Naive thymus-derived CD4-positive, alpha-beta T cell (primary cell): Measurements from ENCODE around the gene ZSWIM3. TPM values are rescaled to one million over a fixed set of nuclear protein-coding genes. Genes with fewer than 3 reads are reported as not detected.

Experiments
- ATAC-seq: fragments of 150-1000 bp; cut with Tn5 transposase; 2 replicates; pipeline ENCODE4 v1.10.0; 2021; ENCODE audit warnings: mild to moderate bottlenecking, moderate library complexity
- CTCF ChIA-PET: fragments of 350-600 bp; sonication (Branson Sonifier 250); formaldehyde crosslinking; loops from one replicate; lab custom pipeline; 2021; ENCODE audit warnings: antibody characterized with exemption; lab: Charles Lee
- POLR2A ChIA-PET: fragments of 350-600 bp; sonication (Branson Sonifier 250); formaldehyde crosslinking; loops from one replicate; lab custom pipeline; 2021; ENCODE audit warnings: antibody characterized with exemption, inconsistent platforms; lab: Charles Lee
- DNase-seq, 9 donors: peaks; one replicate each; pipeline versions ENCODE4 v3.0.0 to v3.0.0-alpha.2; 2020 to 2022; ENCODE audit warnings: mixed read lengths in 1 of 9
- H3K27ac ChIP-seq: one replicate; pipeline ENCODE4 v1.7.0; 2013; ENCODE audit warnings: mild to moderate bottlenecking, low read depth, low read length, moderate library complexity
- H3K27me3 ChIP-seq, 2 donors: one replicate each; pipeline ENCODE4 v1.7.0; 2013; ENCODE audit warnings: low read length in 2 of 2, mild to moderate bottlenecking in 2 of 2, moderate library complexity in 2 of 2; ENCODE audit not compliant: control insufficient read depth in 2 of 2, insufficient read depth in 2 of 2
- H3K36me3 ChIP-seq, 3 experiments: 1 replicate in 2 of 3; 2 replicates in 1 of 3; pipeline ENCODE4 v1.7.0; 2013; ENCODE audit warnings: low read length in 3 of 3, mild to moderate bottlenecking in 3 of 3, moderate library complexity in 1 of 3; ENCODE audit not compliant: insufficient read depth in 3 of 3, control insufficient read depth in 2 of 3
- H3K4me1 ChIP-seq, 2 donors: one replicate each; pipeline ENCODE4 v1.7.0; 2013; ENCODE audit warnings: low read length in 2 of 2, mild to moderate bottlenecking in 2 of 2, moderate library complexity in 1 of 2; ENCODE audit not compliant: control insufficient read depth in 2 of 2, insufficient read depth in 2 of 2
- H3K4me3 ChIP-seq: 2 replicates; pipeline ENCODE4 v1.7.0; 2013; ENCODE audit warnings: mild to moderate bottlenecking, low read length
- H3K9me3 ChIP-seq, 3 experiments: 1 replicate in 2 of 3; 2 replicates in 1 of 3; pipeline ENCODE4 v1.7.0; 2013; ENCODE audit warnings: low read length in 3 of 3; ENCODE audit not compliant: control insufficient read depth in 2 of 3
- H3K27ac Mint-ChIP-seq, 9 donors: one replicate each; pipeline ENCODE4 v1.8.0; 2020 to 2022; ENCODE audit warnings: mixed read lengths in 9 of 9, mild to moderate bottlenecking in 8 of 9, moderate library complexity in 5 of 9, inconsistent platforms in 2 of 9
- H3K27me3 Mint-ChIP-seq, 5 donors: one replicate each; pipeline ENCODE4 v1.8.0; 2021 to 2022; ENCODE audit warnings: mixed read lengths in 5 of 5, mild to moderate bottlenecking in 1 of 5
- H3K36me3 Mint-ChIP-seq, 5 donors: one replicate each; pipeline ENCODE4 v1.8.0; 2020 to 2022; ENCODE audit warnings: mixed read lengths in 5 of 5, mild to moderate bottlenecking in 3 of 5, inconsistent platforms in 1 of 5
- H3K4me1 Mint-ChIP-seq, 7 donors: one replicate each; pipeline ENCODE4 v1.8.0; 2020 to 2022; ENCODE audit warnings: mixed read lengths in 7 of 7, mild to moderate bottlenecking in 3 of 7, inconsistent platforms in 1 of 7
- H3K4me3 Mint-ChIP-seq, 10 donors: one replicate each; pipeline ENCODE4 v1.8.0; 2020 to 2022; ENCODE audit warnings: mild to moderate bottlenecking in 10 of 10, mixed read lengths in 10 of 10, moderate library complexity in 6 of 10, inconsistent platforms in 2 of 10
- H3K9me3 Mint-ChIP-seq, 11 donors: one replicate each; pipeline ENCODE4 v1.8.0; 2020 to 2022; ENCODE audit warnings: mixed read lengths in 11 of 11, mild to moderate bottlenecking in 4 of 11, inconsistent platforms in 1 of 11, moderate library complexity in 1 of 11
- intact Hi-C, 2 donors: fragments of 100-400 bp; cut with micrococcal nuclease; formaldehyde crosslinking; loops; one replicate each; pipeline ENCODE4 v1.15.1; 2023
- polyA plus RNA-seq, 2 donors: library from polyadenylated mRNA; unstranded; fragments of 300-500 nt; fragmentation: Illumina TruSeq; gene quantifications; one replicate each; pipeline ENCODE4 v1.2.3, GENCODE V29; 2021
- total RNA-seq, 6 experiments: library from RNA in 5 of 6; stranded (reverse) in 5 of 6; gene quantifications; 1 replicate in 5 of 6; 2 replicates in 1 of 6; pipeline ENCODE4 v1.2.3 and lab custom pipeline; 2021 to 2026

Gene ZSWIM3
- total and polyA plus RNA-seq, 7 experiments from 2014 or later, result 1.2 to 6.8 (median 3.1) TPM

GRCh38 chr20:45926731-45927070 lies 69.3 kb downstream of the ZSWIM3 start:
- DNase-seq (no peak), ATAC-seq (no peak)
- H3K27ac ChIP-seq, result no peak overlapping the region
- Mint-ChIP-seq H3K27me3 (peaks cover 0 to 4% (median 0%) of the 10 kb centered on the region in 5 donors), H3K27ac (no peak overlapping the region), H3K4me1 (peaks cover 0 to 14% (median 6%) of the 10 kb centered on the region in 7 donors), H3K4me3 (no peak overlapping the region), H3K9me3 (no peaks in the 10 kb centered on the region), H3K36me3 (no peaks in the 10 kb centered on the region)
- no peaks in the 10 kb centered on the region for H3K9me3 ChIP-seq
- POLR2A ChIA-PET, result interaction anchor here (1.1 kb wide), 1 partner anchor 42 kb away, joined by 4 read pairs; no protein-coding TSS in a partner anchor
- H3K4me1 ChIP-seq, result no peaks in the 10 kb centered on the region
- no peaks in the 10 kb centered on the region for H3K27me3 ChIP-seq
- intact Hi-C loops, result no loop called here
- CTCF ChIA-PET, result interaction anchor here (1.0 to 1.1 kb wide), 2 partner anchors 37 to 39 kb away, joined by 3 read pairs; no protein-coding TSS in a partner anchor
- H3K36me3 ChIP-seq, result no peaks in the 10 kb centered on the region
- H3K4me3 ChIP-seq, result no peak overlapping the region

GRCh38 chr20:45927071-45927878 lies 69.9 kb downstream of the ZSWIM3 start:
- DNase-seq, result no peak
- Mint-ChIP-seq H3K4me3 (no peak overlapping the region), H3K36me3 (no peaks in the 10 kb centered on the region), H3K4me1 (peaks cover 0 to 14% (median 6%) of the 10 kb centered on the region in 7 donors), H3K27ac (peak overlapping the region in 3 of 9 donors; percentile 3 to 51 (median 50)), H3K9me3 (no peaks in the 10 kb centered on the region), H3K27me3 (peaks cover 0 to 3% (median 0%) of the 10 kb centered on the region in 5 donors)
- no peaks in the 10 kb centered on the region for H3K9me3 ChIP-seq
- no peak overlapping the region for H3K27ac ChIP-seq
- no peak overlapping the region for H3K4me3 ChIP-seq
- intact Hi-C loops, result no loop called here
- ChIA-PET POLR2A (interaction anchor here (0.6 to 1.5 kb wide), 4 partner anchors 10 to 44 kb away, joined by 3 to 5 read pairs (median 3); partner anchors contain the start of gene CTSA), CTCF (interaction anchor here (0.9 to 1.1 kb wide), 3 partner anchors 38 kb away, joined by 3 to 6 read pairs (median 3); no protein-coding TSS in a partner anchor)
- H3K36me3 ChIP-seq, result no peaks in the 10 kb centered on the region
- no peaks in the 10 kb centered on the region for H3K4me1 ChIP-seq
- no peaks in the 10 kb centered on the region for H3K27me3 ChIP-seq
- ATAC-seq, result no peak

Other genes starting within 250 kb of the ZSWIM3 start
- not detected for gene WFDC10A, start 227.9 kb upstream of the ZSWIM3 start, total RNA-seq
- not detected for gene WFDC10A, start 227.9 kb upstream of the ZSWIM3 start, polyA plus RNA-seq
- not detected for gene WFDC9, start 226.3 kb upstream of the ZSWIM3 start, total RNA-seq
- not detected for gene WFDC9, start 226.3 kb upstream of the ZSWIM3 start, polyA plus RNA-seq
- gene WFDC11, start 187.4 kb upstream of the ZSWIM3 start, total RNA-seq, result not detected
- gene WFDC11, start 187.4 kb upstream of the ZSWIM3 start, polyA plus RNA-seq, result not detected
- gene WFDC13, start 155.6 kb upstream of the ZSWIM3 start, total RNA-seq, result not detected
- gene WFDC13, start 155.6 kb upstream of the ZSWIM3 start, polyA plus RNA-seq, result not detected
- gene WFDC10B, start 152.6 kb upstream of the ZSWIM3 start, total RNA-seq, result not detected
- gene WFDC10B, start 152.6 kb upstream of the ZSWIM3 start, polyA plus RNA-seq, result not detected
- not detected for gene SPINT4, start 135.3 kb upstream of the ZSWIM3 start, total RNA-seq
- gene SPINT4, start 135.3 kb upstream of the ZSWIM3 start, polyA plus RNA-seq, result not detected
- gene WFDC3, start 65.7 kb upstream of the ZSWIM3 start, total RNA-seq, result not detected
- gene WFDC3, start 65.7 kb upstream of the ZSWIM3 start, polyA plus RNA-seq, result not detected
- 10 to 100 TPM; 13.1 to 31.7 (median 18.8) TPM for gene DNTTIP1, start 65.7 kb upstream of the ZSWIM3 start, total RNA-seq
- gene DNTTIP1, start 65.7 kb upstream of the ZSWIM3 start, polyA plus RNA-seq, result 10 to 100 TPM; 39.2 to 40.3 TPM
- gene UBE2C, start 45.0 kb upstream of the ZSWIM3 start, total RNA-seq, result 100 to 1,000 TPM in 1 of 5 experiments, under 1 TPM in 3, not detected in 1; 0.50 to 129 (median 0.75) TPM
- not detected for gene UBE2C, start 45.0 kb upstream of the ZSWIM3 start, polyA plus RNA-seq
- gene TNNC2, start 30.3 kb upstream of the ZSWIM3 start, total RNA-seq, result 1 to 10 TPM in 1 of 5 experiments, under 1 TPM in 1, not detected in 3; 0.59 to 1.4 TPM
- not detected for gene TNNC2, start 30.3 kb upstream of the ZSWIM3 start, polyA plus RNA-seq
- gene SNX21, start 23.8 kb upstream of the ZSWIM3 start, total RNA-seq, result 1 to 10 TPM in 3 of 5 experiments, under 1 TPM in 2; 0.93 to 4.9 (median 1.5) TPM
- gene SNX21, start 23.8 kb upstream of the ZSWIM3 start, polyA plus RNA-seq, result 1 to 10 TPM in 1 of 2 donors, under 1 TPM in 1; 0.30 to 1.1 TPM
- gene ACOT8, start 222 bp upstream of the ZSWIM3 start, total RNA-seq, result 10 to 100 TPM; 20.5 to 35.5 (median 29.2) TPM
- gene ACOT8, start 222 bp upstream of the ZSWIM3 start, polyA plus RNA-seq, result 10 to 100 TPM; 33.8 to 38.7 TPM
- gene ZSWIM1, start 23.6 kb downstream of the ZSWIM3 start, total RNA-seq, result 10 to 100 TPM in 2 of 5 experiments, 1 to 10 TPM in 3; 8.2 to 16.0 (median 9.8) TPM
- gene ZSWIM1, start 23.6 kb downstream of the ZSWIM3 start, polyA plus RNA-seq, result 10 to 100 TPM in 1 of 2 donors, 1 to 10 TPM in 1; 3.2 to 12.5 TPM
- 1 to 10 TPM; 1.0 to 3.9 (median 1.2) TPM for gene SPATA25, start 30.0 kb downstream of the ZSWIM3 start, total RNA-seq
- gene SPATA25, start 30.0 kb downstream of the ZSWIM3 start, polyA plus RNA-seq, result not detected
- gene NEURL2, start 33.6 kb downstream of the ZSWIM3 start, total RNA-seq, result 1 to 10 TPM; 1.2 to 5.3 (median 4.0) TPM
- gene NEURL2, start 33.6 kb downstream of the ZSWIM3 start, polyA plus RNA-seq, result 1 to 10 TPM in 1 of 2 donors, under 1 TPM in 1; 0.69 to 4.0 TPM
- 100 to 1,000 TPM in 1 of 5 experiments, 10 to 100 TPM in 4; 60.5 to 151 (median 65.1) TPM for gene CTSA, start 33.7 kb downstream of the ZSWIM3 start, total RNA-seq
- gene CTSA, start 33.7 kb downstream of the ZSWIM3 start, polyA plus RNA-seq, result 10 to 100 TPM; 59.6 to 74.7 TPM
- gene PLTP, start 54.5 kb downstream of the ZSWIM3 start, total RNA-seq, result under 1 TPM in 4 of 5 experiments, not detected in 1; 0.31 to 0.44 (median 0.37) TPM
- gene PLTP, start 54.5 kb downstream of the ZSWIM3 start, polyA plus RNA-seq, result not detected
- gene PCIF1, start 77.1 kb downstream of the ZSWIM3 start, total RNA-seq, result 10 to 100 TPM; 42.3 to 79.6 (median 67.0) TPM
- 100 to 1,000 TPM in 1 of 2 donors, 10 to 100 TPM in 1; 68.7 to 130 TPM for gene PCIF1, start 77.1 kb downstream of the ZSWIM3 start, polyA plus RNA-seq
- 10 to 100 TPM; 39.9 to 95.2 (median 53.8) TPM for gene ZNF335, start 114.6 kb downstream of the ZSWIM3 start, total RNA-seq
- gene ZNF335, start 114.6 kb downstream of the ZSWIM3 start, polyA plus RNA-seq, result 10 to 100 TPM in 1 of 2 donors, 1 to 10 TPM in 1; 7.1 to 14.6 TPM
- gene MMP9, start 151.3 kb downstream of the ZSWIM3 start, total RNA-seq, result 10 to 100 TPM in 2 of 5 experiments, 1 to 10 TPM in 1, under 1 TPM in 2; 0.19 to 13.0 (median 1.9) TPM
- gene MMP9, start 151.3 kb downstream of the ZSWIM3 start, polyA plus RNA-seq, result not detected
- not detected for gene SLC12A5, start 171.6 kb downstream of the ZSWIM3 start, total RNA-seq
- not detected for gene SLC12A5, start 171.6 kb downstream of the ZSWIM3 start, polyA plus RNA-seq
- 10 to 100 TPM; 15.7 to 43.8 (median 39.4) TPM for gene NCOA5, start 232.3 kb downstream of the ZSWIM3 start, total RNA-seq
- 10 to 100 TPM; 25.4 to 47.6 TPM for gene NCOA5, start 232.3 kb downstream of the ZSWIM3 start, polyA plus RNA-seq